ENCODE results near the gene CHST15.

The CHST15 gene

DNA sequence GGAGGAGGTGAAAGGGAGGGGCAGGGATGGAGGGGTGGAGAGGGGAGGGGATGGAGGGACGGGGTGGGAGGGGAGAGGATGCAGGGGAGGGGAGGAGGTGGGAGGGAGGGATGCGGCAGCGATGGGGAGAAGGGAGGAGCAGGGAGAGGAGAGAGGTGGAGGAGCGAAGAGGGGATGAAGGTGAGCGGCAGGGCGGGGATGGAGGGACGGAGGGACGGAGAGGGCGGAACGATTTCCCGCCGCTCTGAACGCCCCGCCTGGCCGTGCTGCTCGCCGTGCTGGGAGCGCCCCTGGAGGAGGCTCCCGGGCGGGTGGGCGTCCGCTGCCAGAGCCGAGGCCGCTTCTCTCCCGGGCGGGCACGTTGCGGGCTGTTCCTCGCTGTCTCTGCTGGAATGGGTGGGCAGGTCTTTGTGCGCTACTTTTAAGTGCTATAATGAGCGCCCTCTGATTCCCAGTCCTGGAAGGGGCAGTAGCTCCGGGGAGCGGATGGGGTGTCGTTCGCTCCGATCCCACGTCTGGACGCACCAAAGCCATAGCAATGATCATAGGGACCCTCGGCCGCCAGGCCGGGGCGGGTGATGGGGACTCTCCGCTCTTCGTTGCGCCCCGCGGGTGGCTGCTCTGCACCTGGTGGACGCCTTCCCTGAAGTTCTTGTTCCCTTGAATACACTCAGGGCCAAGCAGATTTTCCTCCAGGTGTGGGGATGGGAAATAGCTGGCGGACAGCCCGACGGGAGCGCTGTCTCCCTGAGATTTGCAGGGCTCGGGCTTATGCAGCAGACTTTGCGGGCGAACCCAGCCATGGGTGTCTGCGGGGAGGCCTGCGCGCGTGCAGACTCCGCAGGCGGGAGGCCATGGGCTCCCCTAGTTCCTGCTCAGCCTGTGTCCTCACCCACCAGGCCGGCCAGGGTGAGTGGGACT is 120.7 kb downstream of the CHST15 start:
- DNase-seq (ENCODE audit: low spot score in 2 of 2) (no peak), ATAC-seq (no peak)
- Mint-ChIP-seq H3K4me1 (peaks cover 19% of the 10 kb centered on the region), H3K36me3 (no peaks in the 10 kb centered on the region), H3K27ac (no peak overlapping the region), H3K9me3 (no peaks in the 10 kb centered on the region), H3K4me3 (no peak overlapping the region)

DNA sequence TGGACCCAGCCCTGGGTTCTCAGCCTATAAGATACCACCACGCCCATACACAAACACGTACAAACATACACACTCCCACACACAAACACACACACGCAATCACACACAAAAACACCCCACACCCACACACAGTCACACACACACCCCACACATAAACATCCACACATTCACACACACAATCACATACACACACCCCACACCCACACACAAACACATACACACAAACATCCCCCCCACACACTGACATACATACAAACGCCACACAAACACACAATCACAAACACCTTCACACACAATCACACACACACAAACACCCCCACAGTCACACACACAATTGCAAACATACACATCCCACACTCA is 122.5 kb downstream of the CHST15 start:
- peaks cover 19% of the 10 kb centered on the region for H3K4me1 Mint-ChIP-seq
- ATAC-seq (no peak), DNase-seq (ENCODE audit: low spot score in 2 of 2) (no peak)
- H3K4me3 Mint-ChIP-seq, result no peak overlapping the region
- no peaks in the 10 kb centered on the region for H3K36me3 Mint-ChIP-seq
- H3K9me3 Mint-ChIP-seq, result no peaks in the 10 kb centered on the region
- H3K27ac Mint-ChIP-seq, result no peak overlapping the region

DNA sequence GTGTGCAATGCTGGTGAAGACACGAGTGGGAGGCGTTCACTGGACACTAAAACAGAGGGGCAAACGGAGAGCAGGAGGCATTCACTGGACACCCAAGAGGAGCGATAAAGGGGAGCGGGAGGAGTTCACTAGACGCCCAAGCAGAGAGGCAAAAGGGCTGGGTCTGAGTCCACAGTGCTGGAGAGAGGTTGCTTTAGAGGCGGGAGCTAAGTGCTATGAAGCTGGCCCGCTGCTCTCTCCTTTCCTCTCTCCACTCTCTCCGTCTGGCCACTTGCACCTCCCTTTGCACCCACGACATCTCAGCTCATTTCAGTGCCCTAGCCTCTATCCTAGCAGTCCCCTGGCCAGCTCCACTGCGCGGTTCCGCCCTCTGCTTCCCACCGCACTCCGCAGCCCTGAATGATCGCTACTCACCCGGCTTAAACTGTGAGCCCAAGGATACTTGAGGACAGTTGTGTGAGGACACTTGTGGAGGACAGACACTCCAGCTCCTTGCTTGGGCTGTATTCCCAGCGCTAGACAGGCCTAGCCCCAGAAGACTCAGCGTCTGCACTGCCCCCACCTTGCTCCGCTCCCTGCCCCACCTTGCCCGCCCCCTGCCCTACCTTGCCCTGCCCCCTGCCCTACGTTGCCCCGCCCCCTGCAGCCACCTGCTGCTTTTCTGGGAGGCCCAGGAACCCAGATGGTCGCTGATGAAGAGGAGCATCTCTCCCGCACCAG is 123.0 kb downstream of the CHST15 start:
- H3K4me1 Mint-ChIP-seq, result peaks cover 19% of the 10 kb centered on the region

DNA sequence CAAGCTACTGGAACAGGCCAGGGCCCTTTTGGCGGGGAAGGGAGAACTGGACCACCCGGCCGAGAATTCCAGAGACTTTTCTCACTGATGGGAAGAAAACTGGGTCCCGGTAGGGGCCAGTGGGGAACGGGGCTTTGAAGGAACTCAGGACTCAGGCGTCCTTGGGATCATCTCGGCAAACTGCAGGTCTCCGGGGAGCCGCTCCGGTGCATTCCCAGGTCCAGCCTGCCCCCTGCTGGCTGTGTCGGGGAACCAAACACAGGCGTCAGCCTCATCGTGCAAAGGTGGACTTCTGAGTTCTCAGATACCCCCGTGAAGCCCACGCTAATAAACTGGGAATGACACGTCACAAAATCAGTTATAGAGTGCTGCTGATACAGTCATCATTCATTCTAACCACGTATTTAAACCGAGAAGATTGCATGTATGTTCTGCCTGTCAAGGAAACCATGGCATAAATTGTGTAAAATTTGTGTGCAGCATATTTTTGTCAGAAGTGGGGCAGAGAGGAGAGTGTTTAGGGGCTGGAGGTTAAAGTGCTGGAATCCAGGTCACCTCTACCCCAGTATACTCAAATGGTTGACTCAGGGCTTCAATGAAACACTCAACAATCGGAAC is 125.7 kb downstream of the CHST15 start:
- Mint-ChIP-seq H3K4me3 (no peak overlapping the region), H3K36me3 (no peaks in the 10 kb centered on the region), H3K4me1 (peaks cover 19% of the 10 kb centered on the region), H3K27ac (no peak overlapping the region), H3K9me3 (no peaks in the 10 kb centered on the region)
- DNase-seq (ENCODE audit: low spot score in 2 of 2) (peak; percentile 42 to 69), ATAC-seq (peak; percentile 42)

More for the DNA sequence above, 123.0 kb downstream of the CHST15 start:
- no peaks in the 10 kb centered on the region for H3K36me3 Mint-ChIP-seq
- H3K27ac Mint-ChIP-seq, result no peak overlapping the region
- H3K9me3 Mint-ChIP-seq, result no peaks in the 10 kb centered on the region
- no peak overlapping the region for H3K4me3 Mint-ChIP-seq
- DNase-seq (ENCODE audit: low spot score in 2 of 2) (no peak), ATAC-seq (no peak)

DNA sequence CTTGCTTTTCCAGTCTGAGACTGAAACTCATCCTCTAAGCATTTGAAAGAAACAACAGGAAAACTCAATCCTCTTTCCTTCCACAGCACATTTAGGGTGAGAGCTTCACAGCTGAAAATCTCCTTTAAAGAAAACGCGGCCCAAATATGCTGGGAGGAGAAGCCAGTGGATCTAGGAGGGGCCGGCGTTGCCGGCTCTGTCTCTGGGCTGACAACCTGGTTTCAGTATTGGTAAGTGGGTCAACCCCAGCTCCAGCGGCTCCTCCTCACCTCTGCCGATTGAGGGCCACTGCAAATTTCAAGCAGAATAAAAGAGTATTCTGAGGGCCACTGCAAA is 126.5 kb downstream of the CHST15 start:
- Mint-ChIP-seq H3K27ac (no peak overlapping the region), H3K4me3 (no peak overlapping the region), H3K36me3 (no peaks in the 10 kb centered on the region), H3K4me1 (peaks cover 19% of the 10 kb centered on the region), H3K9me3 (no peaks in the 10 kb centered on the region)
- DNase-seq (ENCODE audit: low spot score in 2 of 2) (no peak), ATAC-seq (no peak)

DNA sequence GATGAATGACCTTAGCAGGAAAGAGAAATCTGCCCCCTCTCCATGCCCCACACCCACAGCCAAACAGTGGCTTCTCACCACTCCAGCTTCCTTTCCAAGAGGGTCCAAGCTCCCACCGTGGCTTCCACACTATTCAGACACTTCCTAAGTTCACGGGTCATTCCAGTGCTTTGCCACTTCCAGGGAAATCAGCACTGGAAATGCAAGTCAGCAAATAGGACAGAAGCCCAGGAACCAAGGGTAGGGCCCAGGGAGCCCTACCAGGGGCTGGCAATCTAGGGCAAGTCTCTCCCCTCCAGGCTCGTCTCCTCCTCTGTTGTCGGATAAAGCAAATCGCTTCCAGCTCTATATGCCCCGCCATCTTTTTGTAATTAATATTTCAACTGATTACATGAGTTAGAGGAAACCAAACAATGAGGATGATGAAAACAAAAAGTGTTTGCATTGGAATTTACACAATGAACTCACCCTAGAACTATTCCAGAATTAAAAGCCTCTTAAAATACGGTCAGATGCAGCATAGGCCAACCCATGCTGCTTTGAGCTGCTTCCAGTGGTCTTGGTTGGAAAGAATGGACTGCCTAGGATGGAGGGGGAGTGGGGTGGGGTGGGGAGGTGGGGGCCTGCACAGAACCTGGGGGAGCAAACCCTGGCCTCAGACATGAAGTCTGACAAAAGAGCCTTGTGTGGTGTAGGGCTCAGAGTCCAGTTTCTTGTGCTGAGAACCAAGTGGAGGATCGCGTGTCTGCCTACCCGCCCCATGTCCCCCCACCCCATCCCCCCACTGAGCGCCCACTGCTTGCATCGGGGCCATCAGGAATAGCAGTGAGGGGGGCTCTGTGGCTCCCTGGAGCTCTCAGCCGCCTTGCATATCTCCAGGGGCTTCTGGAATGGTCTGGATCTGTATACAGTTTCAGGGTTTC is 127.2 kb downstream of the CHST15 start:
- Mint-ChIP-seq H3K36me3 (no peaks in the 10 kb centered on the region), H3K4me1 (peaks cover 12% of the 10 kb centered on the region), H3K9me3 (no peaks in the 10 kb centered on the region), H3K27ac (no peak overlapping the region), H3K4me3 (no peak overlapping the region)
- no peak for ATAC-seq
- no peak for DNase-seq (ENCODE audit: low spot score in 2 of 2)

DNA sequence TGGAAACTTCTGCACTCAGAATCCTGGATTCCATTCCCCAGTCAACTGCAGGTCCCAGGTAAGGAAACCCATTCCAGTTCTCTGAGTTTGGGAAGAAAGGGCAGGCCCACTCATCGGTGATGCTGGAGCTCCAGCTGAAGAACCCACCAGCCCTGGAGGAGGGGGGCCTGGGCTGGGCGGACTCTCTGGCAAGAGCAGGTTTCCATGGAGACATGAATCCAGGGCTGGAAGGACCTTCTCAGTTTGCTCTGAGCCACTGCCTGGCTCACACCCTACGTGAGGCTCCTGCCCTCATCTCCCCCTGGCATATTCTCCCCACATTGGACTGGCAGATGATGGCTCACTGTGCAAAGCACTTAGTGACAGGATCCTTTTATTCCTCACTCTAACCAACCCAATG is 128.4 kb downstream of the CHST15 start:
- Mint-ChIP-seq H3K27ac (no peak overlapping the region), H3K9me3 (no peaks in the 10 kb centered on the region), H3K4me1 (peaks cover 2% of the 10 kb centered on the region), H3K36me3 (no peaks in the 10 kb centered on the region), H3K4me3 (no peak overlapping the region)
- DNase-seq (ENCODE audit: low spot score in 2 of 2), result no peak
- no peak for ATAC-seq

DNA sequence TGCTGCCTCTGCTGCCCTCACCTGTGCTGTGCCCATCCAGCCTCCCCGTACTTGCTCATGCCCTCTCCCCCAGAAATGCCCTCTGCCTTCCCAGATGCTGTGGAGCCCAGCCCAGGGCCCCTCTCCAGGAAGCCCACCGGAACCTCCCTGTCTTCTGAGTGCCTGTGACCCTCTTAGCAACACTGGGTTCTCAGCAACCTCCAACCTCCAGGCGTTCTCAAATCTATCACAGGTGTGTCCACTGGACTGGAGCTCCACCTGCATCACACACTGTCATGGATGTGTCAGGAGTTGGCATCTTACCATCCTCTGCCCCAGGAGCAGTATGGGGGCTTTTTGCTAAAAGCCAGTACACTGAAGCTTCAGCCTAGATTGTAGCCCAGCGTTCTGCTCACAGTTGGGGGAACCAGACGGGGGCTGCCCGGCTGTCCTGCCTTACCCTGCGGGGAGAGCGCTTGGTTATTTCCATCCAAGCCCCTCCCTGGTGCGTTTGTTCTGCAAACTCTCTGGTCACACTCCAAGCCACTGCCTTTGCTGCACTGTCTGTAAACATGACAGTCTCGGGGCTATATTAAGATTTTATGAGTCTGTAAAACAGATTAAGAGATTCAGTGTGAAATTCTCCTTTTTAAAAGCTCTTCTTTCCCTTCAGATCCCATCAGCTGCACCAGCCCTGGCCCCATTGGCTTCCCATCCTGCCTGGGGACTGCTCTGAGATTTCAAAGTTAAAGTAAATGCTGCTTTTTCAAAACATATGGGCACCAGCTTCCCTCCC is 130.5 kb downstream of the CHST15 start:
- H3K9me3 Mint-ChIP-seq, result no peaks in the 10 kb centered on the region
- no peak for ATAC-seq
- H3K4me3 Mint-ChIP-seq, result no peak overlapping the region
- no peak for DNase-seq (ENCODE audit: low spot score in 2 of 2)
- H3K4me1 Mint-ChIP-seq, result no peaks in the 10 kb centered on the region
- H3K27ac Mint-ChIP-seq, result no peak overlapping the region
- no peaks in the 10 kb centered on the region for H3K36me3 Mint-ChIP-seq

DNA sequence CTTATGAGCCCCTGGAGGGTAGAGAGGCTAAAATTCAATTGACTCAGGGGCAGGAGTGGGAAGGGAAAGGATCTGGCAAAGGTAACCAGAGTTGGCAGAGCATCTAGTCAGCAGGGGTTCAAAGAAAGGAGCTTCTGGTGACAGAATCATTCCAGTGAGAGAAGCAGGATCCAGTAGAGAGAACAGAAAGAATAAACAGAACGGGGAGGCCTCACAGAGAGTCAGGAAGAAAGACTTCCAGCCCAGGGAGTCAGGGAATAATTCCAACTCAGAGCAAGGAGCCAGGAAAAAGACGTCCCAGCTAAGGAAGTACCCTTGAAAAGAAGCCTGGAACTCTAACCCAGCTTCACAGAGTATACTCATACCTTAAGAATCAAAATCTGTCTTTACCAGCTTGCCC is 135.2 kb downstream of the CHST15 start:
- no peak overlapping the region for H3K4me3 Mint-ChIP-seq
- DNase-seq (ENCODE audit: low spot score in 2 of 2) (no peak), ATAC-seq (no peak)
- H3K4me1 Mint-ChIP-seq, result no peaks in the 10 kb centered on the region
- H3K27ac Mint-ChIP-seq, result no peak overlapping the region
- H3K36me3 Mint-ChIP-seq, result no peaks in the 10 kb centered on the region
- H3K9me3 Mint-ChIP-seq, result no peaks in the 10 kb centered on the region
